Activated CD8-positive, alpha-beta T cell treated with anti-CD3 and anti-CD28 coated beads for 36 hours (primary cell): ENCODE measurements around the gene NCR1. TPM values are rescaled to one million over a fixed set of nuclear protein-coding genes. Genes with fewer than 3 reads are reported as not detected.
A peak's percentile ranks its signal among the peaks of the same experiment; 100 is the strongest.

Experiments used
- ATAC-seq: fragments of 200-7000 bp; cut with Tn5 transposase; one replicate; pipeline ENCODE4 v1.10.0; 2021; ENCODE audit warnings: mild to moderate bottlenecking, moderate library complexity
- CTCF ChIA-PET: fragments of 350-600 bp; sonication (Branson Sonifier 250); formaldehyde crosslinking; loops from one replicate; lab custom pipeline; 2021; ENCODE audit warnings: antibody characterized with exemption; lab: Charles Lee
- POLR2A ChIA-PET: fragments of 350-600 bp; sonication (Branson Sonifier 250); formaldehyde crosslinking; loops from one replicate; lab custom pipeline; 2021; ENCODE audit warnings: antibody characterized with exemption; lab: Charles Lee
- DNase-seq: peaks from one replicate; pipeline ENCODE4 v3.0.0-alpha.2; 2020
- H3K27ac Mint-ChIP-seq: one replicate; pipeline ENCODE4 v1.8.0; 2021; ENCODE audit warnings: mild to moderate bottlenecking, mixed read lengths
- H3K27me3 Mint-ChIP-seq: one replicate; pipeline ENCODE4 v1.8.0; 2021; ENCODE audit warnings: mixed read lengths
- H3K36me3 Mint-ChIP-seq: one replicate; pipeline ENCODE4 v1.8.0; 2021; ENCODE audit warnings: low read depth, mixed read lengths
- H3K4me1 Mint-ChIP-seq: one replicate; pipeline ENCODE4 v1.8.0; 2021; ENCODE audit warnings: low read depth, mixed read lengths
- H3K4me3 Mint-ChIP-seq: one replicate; pipeline ENCODE4 v1.8.0; 2021; ENCODE audit warnings: mild to moderate bottlenecking, moderate library complexity, mixed read lengths
- H3K9me3 Mint-ChIP-seq: one replicate; pipeline ENCODE4 v1.8.0; 2021; ENCODE audit warnings: mixed read lengths
- CTCF ChIP-seq: fragments of 200-600 bp; IDR thresholded peaks from one replicate; pipeline ENCODE4 v1.8.0; 2022; ENCODE audit warnings: antibody characterized with exemption, mild to moderate bottlenecking
- intact Hi-C: fragments of 100-400 bp; cut with micrococcal nuclease; formaldehyde crosslinking; loops from one replicate; pipeline ENCODE4 v1.10.0; 2022
- total RNA-seq, 2 experiments: library from RNA; stranded (reverse); gene quantifications; one replicate each; pipeline ENCODE4 v1.2.3, GENCODE V29; 2021

NCR1 gene
- total RNA-seq, 2 experiments from 2014 or later = 0.58 to 0.68 TPM

DNA sequence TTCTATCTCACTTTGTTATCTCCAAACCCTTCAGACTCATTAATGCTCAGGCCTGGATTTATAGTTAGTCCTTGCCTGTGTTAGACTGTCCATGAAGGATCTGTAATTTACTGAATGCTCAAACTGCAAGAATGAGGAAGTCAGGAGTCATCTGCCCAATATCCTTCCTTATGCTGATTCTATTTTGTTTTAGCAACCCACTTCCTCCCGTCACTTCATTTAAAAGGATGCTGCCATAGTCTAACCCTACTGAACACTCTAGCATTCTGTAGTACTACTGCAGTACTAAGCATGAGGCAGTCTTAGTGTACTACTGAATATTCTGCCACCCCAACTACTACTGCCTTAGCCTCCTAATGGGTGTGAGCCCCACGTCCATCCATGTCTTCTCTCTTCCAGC lies 30.4 kb upstream of the NCR1 start:
- H3K27ac Mint-ChIP-seq = no peak overlapping the region
- H3K4me1 Mint-ChIP-seq = no peaks in the 10 kb centered on the region
- TF ChIP-seq CTCF = no peak
- ChIA-PET CTCF (no interaction called here), POLR2A (no interaction called here)
- intact Hi-C loops = no loop called here
- H3K27me3 Mint-ChIP-seq = peaks cover 12% of the 10 kb centered on the region
- H3K4me3 Mint-ChIP-seq = no peak overlapping the region
- DNase-seq (no peak), ATAC-seq (no peak)
- H3K36me3 Mint-ChIP-seq = no peaks in the 10 kb centered on the region
- no peaks in the 10 kb centered on the region for H3K9me3 Mint-ChIP-seq

DNA sequence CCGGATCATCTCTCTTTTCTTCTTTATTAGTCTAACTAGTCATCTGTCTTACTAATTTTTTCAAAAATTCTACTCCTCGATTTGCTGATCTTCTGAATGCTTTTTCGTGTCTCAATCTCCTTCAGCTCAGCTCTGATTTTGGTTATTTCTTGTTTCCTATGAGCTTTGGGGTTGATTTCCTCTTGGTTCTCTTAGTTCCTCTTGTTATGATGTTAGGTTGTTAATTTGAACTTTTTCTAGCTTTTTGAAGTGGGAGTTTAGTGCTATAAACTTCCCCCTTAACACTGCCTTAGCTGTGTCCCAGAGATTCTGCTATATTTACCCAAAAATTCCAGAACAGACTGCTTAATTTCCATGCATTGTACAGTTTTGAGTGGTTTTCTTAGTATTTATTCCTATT lies 28.5 kb upstream of the NCR1 start:
- no peak overlapping the region for H3K4me3 Mint-ChIP-seq
- H3K36me3 Mint-ChIP-seq = no peaks in the 10 kb centered on the region
- peaks cover 11% of the 10 kb centered on the region for H3K27me3 Mint-ChIP-seq
- intact Hi-C loops = no loop called here
- no peak overlapping the region for H3K27ac Mint-ChIP-seq
- ATAC-seq (no peak), DNase-seq (no peak)
- CTCF ChIA-PET = no interaction called here
- POLR2A ChIA-PET = no interaction called here
- H3K4me1 Mint-ChIP-seq = no peaks in the 10 kb centered on the region
- TF ChIP-seq CTCF = no peak
- H3K9me3 Mint-ChIP-seq = no peaks in the 10 kb centered on the region

- intact Hi-C loops = no loop called here
- Mint-ChIP-seq H3K27me3 (peaks cover 19% of the 10 kb centered on the region), H3K36me3 (no peaks in the 10 kb centered on the region), H3K27ac (no peak overlapping the region), H3K4me3 (no peak overlapping the region), H3K9me3 (no peaks in the 10 kb centered on the region), H3K4me1 (no peaks in the 10 kb centered on the region)
- DNase-seq (no peak), ATAC-seq (no peak)
- ChIA-PET CTCF (interaction anchor here (1.0 to 2.0 kb wide), 5 partner anchors 11 to 278 kb away, joined by 4 to 9 read pairs (median 5); partner anchors contain the start of gene RDH13), POLR2A (no interaction called here)
- TF ChIP-seq CTCF = no peak
Observed at GRCh38 chr19:54881884-54882283, 24.1 kb upstream of the NCR1 start.

DNA sequence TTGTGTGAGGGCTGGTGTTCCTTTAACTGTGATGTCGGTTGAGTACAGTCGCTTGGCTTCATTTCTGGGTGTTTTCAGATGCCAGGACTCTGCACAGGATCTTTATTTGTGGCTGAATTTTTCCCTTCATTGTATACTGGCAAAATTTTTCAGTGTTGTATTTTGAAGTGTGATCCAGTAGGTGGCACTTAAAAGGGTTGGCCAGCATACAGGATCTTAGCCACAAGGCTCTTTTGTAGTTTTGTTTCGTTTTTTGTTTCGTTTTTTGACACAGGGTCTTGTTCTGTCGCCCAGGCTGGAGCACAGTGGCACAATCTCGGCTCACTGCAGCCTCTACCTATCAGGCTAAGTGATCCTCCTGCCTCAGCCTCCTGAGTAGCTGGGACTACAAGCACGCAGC lies 23.2 kb upstream of the NCR1 start:
- Mint-ChIP-seq H3K27me3 (peaks cover 19% of the 10 kb centered on the region), H3K4me1 (no peaks in the 10 kb centered on the region), H3K9me3 (no peaks in the 10 kb centered on the region), H3K4me3 (no peak overlapping the region), H3K27ac (peak overlapping the region; percentile 64), H3K36me3 (no peaks in the 10 kb centered on the region)
- CTCF ChIA-PET = interaction anchor here (1.4 to 2.0 kb wide), 2 partner anchors 12 to 180 kb away, joined by 4 to 5 read pairs; partner anchors contain the start of gene RDH13
- peak; percentile 21 for TF ChIP-seq CTCF
- DNase-seq (peak; percentile 11), ATAC-seq (peak; percentile 77)
- POLR2A ChIA-PET = no interaction called here
- intact Hi-C loops = no loop called here

DNA sequence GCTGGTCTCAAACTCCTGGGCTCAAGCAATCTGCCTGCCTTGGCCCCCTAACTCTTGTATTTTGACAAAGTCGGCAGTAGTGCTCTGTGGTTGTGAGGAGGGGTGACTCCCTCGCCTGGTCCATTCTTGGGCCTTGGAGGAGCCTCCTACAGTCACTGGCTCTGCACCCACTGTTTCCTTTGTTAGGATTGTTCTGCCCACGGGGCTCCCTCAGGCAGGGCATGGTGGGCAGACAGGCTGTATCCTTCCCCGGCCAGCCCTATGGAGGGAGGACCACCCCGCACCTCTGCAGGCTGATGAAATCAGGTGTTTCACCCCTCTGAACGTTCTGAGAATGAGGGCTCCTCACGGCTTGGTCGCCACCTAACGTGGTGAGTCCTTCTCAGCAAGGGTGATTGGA lies 22.7 kb upstream of the NCR1 start:
- H3K4me1 Mint-ChIP-seq = no peaks in the 10 kb centered on the region
- ChIA-PET POLR2A (no interaction called here), CTCF (no interaction called here)
- intact Hi-C loops = no loop called here
- DNase-seq (no peak), ATAC-seq (no peak)
- no peak overlapping the region for H3K4me3 Mint-ChIP-seq
- TF ChIP-seq CTCF = no peak
- H3K36me3 Mint-ChIP-seq = no peaks in the 10 kb centered on the region
- no peak overlapping the region for H3K27ac Mint-ChIP-seq
- no peaks in the 10 kb centered on the region for H3K9me3 Mint-ChIP-seq
- peaks cover 19% of the 10 kb centered on the region for H3K27me3 Mint-ChIP-seq
